Large intestine (tissue), 3 donors: Measurements from ENCODE around the gene KLF1. TPM values are rescaled to one million over a fixed set of nuclear protein-coding genes. Genes with fewer than 3 reads are reported as not detected.
"Not testable (repeated sequence)": the region's sequence is repeated elsewhere in the genome, so short reads cannot be mapped to it uniquely, and the experiment has no call there.

ENCODE experiments used
- DNase-seq, 2 donors: peaks; one replicate each; pipeline versions ENCODE4 v3.0.0 to v3.0.0-alpha.2; 2013
- H3K27ac ChIP-seq: one replicate; pipeline ENCODE4 v1.5.1; 2013; ENCODE audit warnings: low read length
- H3K27me3 ChIP-seq: 2 replicates; pipeline ENCODE4 v1.6.1; 2013; ENCODE audit warnings: low read length; ENCODE audit not compliant: control insufficient read depth, insufficient read depth
- H3K36me3 ChIP-seq: 2 replicates; pipeline ENCODE4 v1.6.1; 2013; ENCODE audit warnings: low read length; ENCODE audit not compliant: control insufficient read depth, insufficient read depth
- H3K4me1 ChIP-seq: one replicate; pipeline ENCODE4 v1.6.1; 2013; ENCODE audit warnings: low read length; ENCODE audit not compliant: control insufficient read depth, insufficient read depth
- H3K4me3 ChIP-seq: one replicate; pipeline ENCODE4 v1.5.1; 2013; ENCODE audit warnings: low read length
- H3K9me3 ChIP-seq: one replicate; pipeline ENCODE4 v1.6.1; 2013; ENCODE audit warnings: mild to moderate bottlenecking, low read depth, low read length, moderate library complexity; ENCODE audit not compliant: control insufficient read depth
- WGBS: methylation state at CpG from one replicate; pipeline ENCODE4 v1.1.5; 2013; ENCODE audit warnings: low lambda C conversion rate; ENCODE audit not compliant: insufficient coverage; 5-methylcytosine and 5-hydroxymethylcytosine counted together
- polyA plus RNA-seq: library from polyadenylated mRNA; unstranded; fragments of 120-200 nt; gene quantifications from one replicate; pipeline ENCODE4 v1.2.1, GENCODE V29; 2013

The KLF1 gene
- polyA plus RNA-seq, 1 donor: 0.79 TPM

DNA sequence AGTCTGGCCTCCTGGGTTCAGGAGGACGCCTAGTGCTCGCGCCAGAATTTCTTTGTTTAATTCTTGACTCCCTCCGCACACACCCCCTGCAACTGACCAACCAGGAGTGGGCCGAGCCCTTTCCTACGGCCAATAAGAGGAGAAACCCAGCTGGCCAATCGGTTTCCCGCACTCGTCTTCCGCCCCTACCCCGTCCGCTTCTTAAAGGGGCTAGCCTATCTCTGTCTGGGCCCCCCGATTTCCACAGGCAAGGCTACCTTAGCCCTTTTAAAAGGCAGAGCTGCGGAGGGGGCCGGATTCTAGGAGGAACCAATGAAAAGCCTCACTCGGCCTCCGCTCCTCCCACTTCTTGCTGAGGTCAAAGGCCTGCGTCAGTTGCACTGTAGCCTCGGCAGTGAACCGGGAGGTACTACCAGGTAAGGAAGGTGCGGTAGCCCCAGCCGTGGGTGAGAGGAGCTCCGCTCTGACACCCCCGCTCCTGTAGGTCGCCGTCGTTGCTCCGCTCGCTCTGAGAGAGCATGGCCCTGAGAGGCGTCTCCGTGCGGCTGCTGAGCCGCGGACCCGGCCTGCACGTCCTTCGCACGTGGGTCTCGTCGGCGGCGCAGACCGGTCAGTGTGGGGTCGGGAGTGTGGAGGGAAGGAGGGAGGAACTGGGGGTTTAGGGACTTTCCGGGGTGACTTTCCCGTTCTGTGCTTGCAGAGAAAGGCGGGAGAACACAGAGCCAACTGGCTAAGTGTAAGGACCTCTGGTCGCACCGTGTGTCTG is 4.0 kb upstream of the KLF1 start, which contains the start of gene GCDH:
Gene GCDH (plus strand): TSS at position 374 of the 766 bp plus-strand sequence. CDS start 145 bp downstream, at position 519.
- peaks cover 21% of the 10 kb centered on the region for H3K27me3 ChIP-seq

DNA sequence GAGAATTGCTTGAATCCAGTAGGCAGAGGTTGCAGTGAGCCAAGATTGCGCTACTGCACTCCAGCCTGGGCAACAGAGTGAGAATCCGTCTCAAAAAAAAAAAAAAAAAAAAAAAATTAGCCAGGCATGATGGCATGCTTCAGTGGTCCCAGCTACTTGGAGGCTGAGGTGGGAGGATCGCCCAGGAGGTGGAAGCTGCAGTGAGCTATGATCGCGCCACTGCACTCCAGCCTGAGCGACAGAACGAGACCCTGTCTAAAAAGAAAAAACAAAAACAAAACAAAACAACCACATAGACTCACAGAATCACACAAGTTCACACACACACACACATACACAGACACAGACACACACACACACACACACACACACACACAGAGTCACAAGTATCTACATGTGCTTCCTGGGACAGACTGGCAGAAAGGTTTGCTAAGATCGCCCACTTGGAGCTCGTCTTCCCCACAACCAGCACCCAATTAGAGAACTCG is 3.3 kb upstream of the KLF1 start:
- H3K4me3 ChIP-seq, H3K9me3 ChIP-seq, H3K4me1 ChIP-seq, DNase-seq: not testable (repeated sequence)
- H3K27ac ChIP-seq: peak overlapping the region; percentile 16
- H3K36me3 ChIP-seq: peaks cover 15% of the 10 kb centered on the region
- WGBS: no CpG with 5 or more reads among the region's 10 CpGs
- peaks cover 26% of the 10 kb centered on the region for H3K27me3 ChIP-seq

More for the DNA sequence above, 4.0 kb upstream of the KLF1 start, which contains the start of gene GCDH:
- Histone ChIP-seq H3K4me1 (peaks cover 8% of the 10 kb centered on the region), H3K4me3 (peak within 1 kb of the TSS; percentile 81), H3K27ac (peak within 1 kb of the TSS; percentile 16), H3K9me3 (peaks cover 1% of the 10 kb centered on the region), H3K36me3 (peaks cover 16% of the 10 kb centered on the region)
- peak; percentile 97 to 99 for DNase-seq
- no CpG with 5 or more reads among the region's 49 CpGs for WGBS

GRCh38 chr19:12888006-12888603 is 1.1 kb upstream of the KLF1 start:
- DNase-seq: no peak
- Histone ChIP-seq H3K4me3 (no peak overlapping the region), H3K27ac (no peak overlapping the region), H3K27me3 (peaks cover 47% of the 10 kb centered on the region), H3K4me1 (peaks cover 12% of the 10 kb centered on the region), H3K36me3 (no peaks in the 10 kb centered on the region), H3K9me3 (peaks cover 23% of the 10 kb centered on the region)
- WGBS: no CpG with 5 or more reads among the region's 5 CpGs

GRCh38 chr19:12886651-12886968 is 391 bp downstream of the KLF1 start:
- Histone ChIP-seq H3K4me1 (peaks cover 6% of the 10 kb centered on the region), H3K4me3 (no peak overlapping the region), H3K9me3 (peaks cover 26% of the 10 kb centered on the region), H3K36me3 (no peaks in the 10 kb centered on the region), H3K27me3 (peaks cover 47% of the 10 kb centered on the region), H3K27ac (no peak overlapping the region)
- no peak for DNase-seq
- WGBS: no CpG with 5 or more reads among the region's 5 CpGs

DNA sequence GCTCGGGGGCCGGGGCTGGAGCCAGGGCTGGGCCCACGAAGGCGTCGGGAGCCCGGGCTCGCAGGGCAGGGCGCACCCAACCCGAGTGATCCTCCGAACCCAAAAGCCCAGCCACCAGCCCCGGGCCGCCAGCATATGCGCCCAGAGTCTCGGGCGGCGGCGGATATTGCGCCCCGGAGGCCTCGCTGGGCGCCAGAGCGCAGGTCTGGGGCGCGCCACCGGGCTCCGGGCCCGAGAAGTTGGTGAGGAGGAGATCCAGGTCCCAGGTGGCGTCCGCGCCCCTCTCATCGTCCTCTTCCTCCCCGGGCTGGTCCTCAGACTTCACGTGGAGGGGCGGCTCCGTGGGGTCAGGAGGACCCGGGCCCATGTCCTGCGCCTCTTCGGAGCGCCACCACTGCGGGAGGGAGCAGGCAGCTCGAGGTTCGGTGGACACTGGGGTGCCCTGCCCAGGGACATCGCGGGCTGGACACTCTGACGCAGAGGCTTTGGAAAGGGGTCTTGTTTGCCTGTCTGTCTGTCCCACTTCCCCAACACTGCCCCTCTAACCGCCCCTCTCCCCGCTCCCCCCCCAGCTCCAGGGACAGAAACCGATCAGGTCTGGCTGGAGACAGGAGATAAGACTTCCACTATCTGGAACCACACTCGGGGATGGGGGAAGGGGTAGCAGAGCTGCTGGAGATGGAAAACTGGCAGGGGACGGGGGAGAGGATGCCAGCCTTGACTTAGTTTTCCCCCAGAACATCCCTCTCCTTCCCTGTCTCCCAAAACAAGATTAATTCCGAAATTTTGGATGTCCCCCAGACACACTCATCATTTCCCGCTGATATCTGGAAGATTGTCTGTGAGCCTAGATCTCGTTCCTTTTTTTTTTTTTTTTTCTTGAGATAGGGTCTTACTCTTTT is 1.0 kb downstream of the KLF1 start:
- Histone ChIP-seq H3K4me1 (peaks cover 5% of the 10 kb centered on the region), H3K9me3 (peaks cover 30% of the 10 kb centered on the region), H3K27ac (no peak overlapping the region), H3K4me3 (peak overlapping the region; percentile 2), H3K27me3 (peaks cover 51% of the 10 kb centered on the region), H3K36me3 (no peaks in the 10 kb centered on the region)
- 20% methylated on average over 1 of the region's 53 CpGs for WGBS
- peak in 1 of 2 donors; percentile 25 for DNase-seq

DNA sequence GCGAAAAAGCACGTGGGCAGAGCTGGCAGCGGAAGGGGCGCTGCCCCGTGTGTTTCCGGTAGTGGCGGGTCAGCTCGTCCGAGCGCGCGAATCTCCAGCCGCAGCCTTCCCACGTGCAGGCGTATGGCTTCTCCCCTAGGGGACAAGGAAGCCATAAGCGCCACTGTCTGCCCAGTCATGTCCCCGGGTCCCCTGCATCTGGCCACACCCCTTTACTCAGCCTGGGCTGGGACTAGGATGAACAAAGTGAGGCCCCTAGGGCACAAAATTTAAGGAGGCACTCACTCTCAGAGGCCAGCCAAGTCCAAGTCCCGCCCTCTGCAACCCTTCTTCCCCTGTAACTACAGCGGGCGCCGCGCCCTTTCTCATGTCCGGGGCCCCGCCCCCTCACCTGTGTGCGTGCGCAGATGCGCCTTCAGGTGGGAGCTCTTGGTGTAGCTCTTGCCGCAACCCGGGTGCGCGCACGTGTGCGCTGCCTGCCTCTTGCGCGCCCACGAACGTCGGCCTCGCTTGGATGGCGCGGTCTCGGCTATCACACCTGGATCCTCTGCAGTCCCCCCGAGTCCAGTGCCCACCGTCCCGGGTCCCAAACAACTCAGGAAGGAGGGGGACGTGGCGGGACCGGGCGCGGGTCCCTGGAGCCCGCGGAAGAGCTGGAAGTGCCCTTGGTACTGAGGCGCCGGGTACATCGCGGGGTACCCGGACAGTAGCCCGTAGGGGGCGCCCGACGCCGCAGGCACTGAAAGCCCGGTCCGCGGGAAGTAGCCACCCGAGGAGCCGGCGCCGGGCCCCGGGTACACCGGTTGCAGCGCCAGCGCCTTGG is 1.9 kb downstream of the KLF1 start:
- peaks cover 5% of the 10 kb centered on the region for H3K4me1 ChIP-seq
- peaks cover 33% of the 10 kb centered on the region for H3K9me3 ChIP-seq
- peak; percentile 78 to 84 for DNase-seq
- peak overlapping the region; percentile 36 for H3K4me3 ChIP-seq
- peaks cover 58% of the 10 kb centered on the region for H3K27me3 ChIP-seq
- WGBS: no CpG with 5 or more reads among the region's 73 CpGs
- H3K27ac ChIP-seq: no peak overlapping the region
- H3K36me3 ChIP-seq: no peaks in the 10 kb centered on the region

DNA sequence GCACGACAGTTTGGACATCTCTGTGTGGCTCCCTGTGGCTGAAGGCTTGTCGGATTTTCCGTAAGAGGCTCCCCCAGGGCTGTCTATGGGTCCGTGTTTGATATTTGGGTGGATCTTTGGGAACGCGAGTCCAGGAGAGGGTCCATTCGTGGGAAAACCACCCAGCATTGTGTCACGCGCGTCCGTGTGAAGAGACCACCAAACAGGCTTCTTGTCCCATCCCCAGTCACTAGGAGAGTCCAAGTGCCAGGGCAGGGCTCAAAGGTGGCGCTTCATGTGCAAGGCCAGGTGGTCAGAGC is 2.4 kb downstream of the KLF1 start:
- DNase-seq: no peak
- peaks cover 33% of the 10 kb centered on the region for H3K9me3 ChIP-seq
- H3K27ac ChIP-seq: no peak overlapping the region
- H3K4me1 ChIP-seq: peaks cover 5% of the 10 kb centered on the region
- H3K36me3 ChIP-seq: no peaks in the 10 kb centered on the region
- no CpG with 5 or more reads among the region's 12 CpGs for WGBS
- H3K27me3 ChIP-seq: peaks cover 59% of the 10 kb centered on the region
- H3K4me3 ChIP-seq: no peak overlapping the region

GRCh38 chr19:12884202-12884601 is 2.8 kb downstream of the KLF1 start:
- no peak overlapping the region for H3K4me3 ChIP-seq
- peaks cover 59% of the 10 kb centered on the region for H3K27me3 ChIP-seq
- peaks cover 5% of the 10 kb centered on the region for H3K4me1 ChIP-seq
- WGBS: no CpG with 5 or more reads among the region's 3 CpGs
- DNase-seq: no peak
- peaks cover 33% of the 10 kb centered on the region for H3K9me3 ChIP-seq
- H3K27ac ChIP-seq: no peak overlapping the region
- no peaks in the 10 kb centered on the region for H3K36me3 ChIP-seq

GRCh38 chr19:12882589-12882988 is 4.4 kb downstream of the KLF1 start:
- Histone ChIP-seq H3K36me3 (no peaks in the 10 kb centered on the region), H3K4me3 (no peak overlapping the region), H3K27ac (no peak overlapping the region), H3K27me3 (peaks cover 55% of the 10 kb centered on the region), H3K4me1 (peaks cover 5% of the 10 kb centered on the region), H3K9me3 (peaks cover 33% of the 10 kb centered on the region)
- WGBS: no CpG with 5 or more reads among the region's 3 CpGs
- no peak for DNase-seq
